Measurements from ENCODE around the gene MBNL2.

DNA sequence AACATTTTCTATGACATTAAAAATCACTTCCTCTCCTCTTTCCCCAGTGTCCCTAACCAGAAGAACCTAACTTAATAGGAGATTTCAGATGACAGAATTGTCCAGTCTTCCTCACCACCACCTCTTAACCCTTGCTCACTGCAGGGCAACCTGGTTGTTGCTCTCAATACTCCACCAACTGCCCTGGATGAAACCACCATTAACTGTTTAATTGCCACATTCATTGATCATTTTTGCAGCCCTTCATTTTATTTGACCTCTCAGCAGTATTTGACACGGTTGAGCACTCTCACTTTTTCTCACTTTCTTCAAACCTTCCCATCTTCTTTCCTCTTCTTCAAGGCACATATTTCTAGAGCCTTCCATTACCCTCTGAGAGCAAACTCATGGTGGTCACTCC is 84.0 kb downstream of the MBNL2 start:
- TF ChIP-seq CHD1 (IDR thresholded peaks at IDR 0.05; ENCODE audit: low read depth, low read length) (no peak), SMC3 (IDR thresholded peaks at IDR 0.05; ENCODE audit: low read depth, low read length) (no peak), CEBPB (IDR thresholded peaks at IDR 0.05; ENCODE audit: low read depth, low read length) (no peak), POLR2A (IDR thresholded peaks at IDR 0.05; ENCODE audit: low read depth, low read length) (no peak)
- TF ChIP-seq, protein P1, sequence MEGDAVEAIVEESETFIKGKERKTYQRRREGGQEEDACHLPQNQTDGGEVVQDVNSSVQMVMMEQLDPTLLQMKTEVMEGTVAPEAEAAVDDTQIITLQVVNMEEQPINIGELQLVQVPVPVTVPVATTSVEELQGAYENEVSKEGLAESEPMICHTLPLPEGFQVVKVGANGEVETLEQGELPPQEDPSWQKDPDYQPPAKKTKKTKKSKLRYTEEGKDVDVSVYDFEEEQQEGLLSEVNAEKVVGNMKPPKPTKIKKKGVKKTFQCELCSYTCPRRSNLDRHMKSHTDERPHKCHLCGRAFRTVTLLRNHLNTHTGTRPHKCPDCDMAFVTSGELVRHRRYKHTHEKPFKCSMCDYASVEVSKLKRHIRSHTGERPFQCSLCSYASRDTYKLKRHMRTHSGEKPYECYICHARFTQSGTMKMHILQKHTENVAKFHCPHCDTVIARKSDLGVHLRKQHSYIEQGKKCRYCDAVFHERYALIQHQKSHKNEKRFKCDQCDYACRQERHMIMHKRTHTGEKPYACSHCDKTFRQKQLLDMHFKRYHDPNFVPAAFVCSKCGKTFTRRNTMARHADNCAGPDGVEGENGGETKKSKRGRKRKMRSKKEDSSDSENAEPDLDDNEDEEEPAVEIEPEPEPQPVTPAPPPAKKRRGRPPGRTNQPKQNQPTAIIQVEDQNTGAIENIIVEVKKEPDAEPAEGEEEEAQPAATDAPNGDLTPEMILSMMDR (conservative IDR thresholded peaks at IDR 0.05; ENCODE audit: low read depth, low read length) = no peak

All from IMR-90 (cell line).